Measurements from ENCODE around the gene PNLDC1. TPM values are rescaled to one million over a fixed set of nuclear protein-coding genes. Genes with fewer than 3 reads are reported as not detected.

PNLDC1 gene
- total and polyA plus RNA-seq, 2 of the 4 experiments (the other 2 are of a cell fraction): not detected

DNA sequence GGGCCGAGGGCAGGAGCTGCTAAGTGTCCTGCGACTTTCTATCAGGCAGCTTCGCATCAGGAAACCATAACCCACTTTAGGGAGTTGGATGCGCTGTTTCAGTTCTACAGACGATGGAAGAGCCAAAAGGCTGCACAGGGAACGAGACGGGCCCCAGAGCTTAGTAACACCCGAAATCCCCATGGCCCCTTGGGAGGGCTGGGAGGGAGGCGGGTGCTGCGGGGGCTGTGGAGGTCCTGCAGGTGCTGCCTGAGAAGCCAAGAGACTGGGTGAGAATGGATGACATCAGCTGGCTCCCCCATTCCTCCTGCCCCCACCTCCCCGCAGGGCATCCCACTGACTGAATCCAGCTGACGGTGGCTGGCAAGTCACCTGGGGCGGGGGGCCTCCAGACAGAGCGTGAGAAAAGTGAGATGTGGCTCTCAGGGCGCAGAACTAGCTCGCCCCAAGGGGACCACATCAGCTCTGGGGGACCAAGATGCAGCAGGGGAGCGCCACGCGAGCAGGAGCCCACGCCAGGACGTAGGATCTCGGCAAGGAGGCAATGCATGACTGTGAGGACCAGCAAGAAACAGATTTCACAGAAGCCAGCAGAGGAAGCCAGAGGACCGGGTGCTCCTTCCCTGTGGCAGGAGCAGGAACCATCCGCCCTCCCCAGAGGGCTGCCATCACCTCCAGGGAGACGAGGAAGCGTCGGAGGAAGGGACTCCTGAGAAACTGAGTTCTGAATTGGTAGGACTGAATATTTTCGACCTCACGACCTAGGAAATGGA lies 36.8 kb downstream of the PNLDC1 start (continued):
- TF ChIP-seq MAZ (IDR thresholded peaks at IDR 0.05; ENCODE audit: borderline replicate concordance, low read depth, low read length): no peak

DNA sequence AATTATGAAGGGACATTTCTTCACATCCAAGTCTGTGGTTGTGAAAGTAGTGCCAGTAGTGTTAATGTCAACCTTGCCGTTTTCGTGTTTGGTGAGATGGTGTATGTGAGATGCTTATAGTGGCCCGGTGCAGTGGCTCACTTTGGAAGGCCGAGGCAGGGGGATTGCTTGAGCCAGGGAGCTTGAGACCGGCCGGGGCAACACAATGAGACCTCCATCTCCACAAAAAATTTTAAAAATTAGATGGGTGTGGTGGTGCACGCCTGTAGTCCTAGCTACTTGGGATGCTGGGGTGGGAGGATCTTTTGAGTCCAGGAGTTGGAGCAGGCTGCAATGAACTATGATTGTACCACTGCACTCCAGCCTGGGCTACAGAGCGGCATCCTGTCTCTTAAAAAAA lies 37.4 kb downstream of the PNLDC1 start:
- H4K91ac ChIP-seq (ENCODE audit: insufficient read depth, low read depth, low read length): no peak overlapping the region
- no peak overlapping the region for H2AK5ac ChIP-seq (ENCODE audit: low read depth, low read length)
- CTCF ChIA-PET: interaction anchor here (1.3 kb wide), 1 partner anchor 8 kb away, joined by 3 read pairs; no protein-coding TSS in a partner anchor
- WGBS, 2 experiments (ENCODE audit: extremely low coverage in 2 of 2, insufficient read length in 1 of 2): no CpG with 5 or more reads among the region's 8 CpGs
- BruUV-seq (replicated peaks): no TSS peak
- H2AFZ ChIP-seq (replicated peaks; ENCODE audit: low read length, poor library complexity): no peak overlapping the region
- intact Hi-C loops (cut with micrococcal nuclease): no loop called here
- H3K4me1 ChIP-seq (ENCODE audit: control insufficient read depth, insufficient read depth, low read length): no peaks in the 10 kb centered on the region
- no peak overlapping the region for H2BK20ac ChIP-seq (ENCODE audit: low read depth, low read length)
- no peaks in the 10 kb centered on the region for H4K20me1 ChIP-seq (ENCODE audit: insufficient read depth, low read length)
- H3K27ac ChIP-seq (ENCODE audit: insufficient read depth, low read length): no peak overlapping the region
- no peak overlapping the region for H3K4me2 ChIP-seq (ENCODE audit: low read depth, low read length)
- H3K14ac ChIP-seq (replicated peaks; ENCODE audit: low read depth, low read length): no peak overlapping the region
- H2BK15ac ChIP-seq (ENCODE audit: low read depth, low read length): no peak overlapping the region
- H4K8ac ChIP-seq (ENCODE audit: low read depth in 2 of 2, low read length in 2 of 2): no peak overlapping the region
- no peak overlapping the region for H3K9ac ChIP-seq (ENCODE audit: low read depth, low read length)
- no peaks in the 10 kb centered on the region for H3K36me3 ChIP-seq (ENCODE audit: control insufficient read depth, insufficient read depth, low read length)
- H3K56ac ChIP-seq (ENCODE audit: extremely low read depth, insufficient read depth, low read length): no peak overlapping the region
- no peaks in the 10 kb centered on the region; the same call in 1 of the 2 replicates for H3K27me3 ChIP-seq (ENCODE audit: control insufficient read depth, insufficient read depth, low read length)
- H4K5ac ChIP-seq (ENCODE audit: low read depth, low read length): no peak overlapping the region
- H2AK9ac ChIP-seq (replicated peaks; ENCODE audit: low read depth, low read length, poor library complexity): no peak overlapping the region
- dilution Hi-C loops (cut with HindIII; ENCODE audit: low sequenced_read_pairs, unreplicated experiment): no loop called here
- POLR2A ChIA-PET (ENCODE audit: unreplicated experiment): no interaction called here
- H2BK120ac ChIP-seq (ENCODE audit: low read depth, low read length): no peak overlapping the region
- H3K23ac ChIP-seq (ENCODE audit: low read depth, low read length): no peak overlapping the region
- H3K9me3 ChIP-seq (ENCODE audit: control insufficient read depth, insufficient read depth, low read length): no peaks in the 10 kb centered on the region
- H3K4me3 ChIP-seq (ENCODE audit: insufficient read depth, low read depth, low read length): no peak overlapping the region
- H3K4ac ChIP-seq (ENCODE audit: low read depth, low read length): no peak overlapping the region
- H3K79me1 ChIP-seq (ENCODE audit: low read depth in 1 of 2, low read length in 2 of 2): no peaks in the 10 kb centered on the region
- 0 out of 2 replicates have a peak, but pooled peaks cover 4% of the 10 kb centered on the region for H3K9me1 ChIP-seq (ENCODE audit: insufficient read depth, low read length)
- in situ Hi-C loops (cut with MboI; ENCODE audit: low sequenced_read_pairs): no loop called here
- no peak for ATAC-seq (ENCODE audit: low read depth)
- no peak for DNase-seq
- no peak overlapping the region for H2BK5ac ChIP-seq (ENCODE audit: low read depth, low read length, poor library complexity, severe bottlenecking)
- H3K18ac ChIP-seq (ENCODE audit: low read depth, low read length): no peak overlapping the region
- TF ChIP-seq MXI1 (IDR thresholded peaks at IDR 0.05; ENCODE audit: borderline replicate concordance, low read depth, low read length): no peak
- TF ChIP-seq RCOR1 (IDR thresholded peaks at IDR 0.05; ENCODE audit: insufficient replicate concordance, low read length): no peak
- TF ChIP-seq, protein P1, sequence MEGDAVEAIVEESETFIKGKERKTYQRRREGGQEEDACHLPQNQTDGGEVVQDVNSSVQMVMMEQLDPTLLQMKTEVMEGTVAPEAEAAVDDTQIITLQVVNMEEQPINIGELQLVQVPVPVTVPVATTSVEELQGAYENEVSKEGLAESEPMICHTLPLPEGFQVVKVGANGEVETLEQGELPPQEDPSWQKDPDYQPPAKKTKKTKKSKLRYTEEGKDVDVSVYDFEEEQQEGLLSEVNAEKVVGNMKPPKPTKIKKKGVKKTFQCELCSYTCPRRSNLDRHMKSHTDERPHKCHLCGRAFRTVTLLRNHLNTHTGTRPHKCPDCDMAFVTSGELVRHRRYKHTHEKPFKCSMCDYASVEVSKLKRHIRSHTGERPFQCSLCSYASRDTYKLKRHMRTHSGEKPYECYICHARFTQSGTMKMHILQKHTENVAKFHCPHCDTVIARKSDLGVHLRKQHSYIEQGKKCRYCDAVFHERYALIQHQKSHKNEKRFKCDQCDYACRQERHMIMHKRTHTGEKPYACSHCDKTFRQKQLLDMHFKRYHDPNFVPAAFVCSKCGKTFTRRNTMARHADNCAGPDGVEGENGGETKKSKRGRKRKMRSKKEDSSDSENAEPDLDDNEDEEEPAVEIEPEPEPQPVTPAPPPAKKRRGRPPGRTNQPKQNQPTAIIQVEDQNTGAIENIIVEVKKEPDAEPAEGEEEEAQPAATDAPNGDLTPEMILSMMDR (conservative IDR thresholded peaks at IDR 0.05; ENCODE audit: low read depth, low read length): no peak
- TF ChIP-seq BHLHE40 (IDR thresholded peaks at IDR 0.05; ENCODE audit: low read depth, low read length): no peak
- no peak for TF ChIP-seq RAD21 (IDR thresholded peaks at IDR 0.05; ENCODE audit: low read length)
- TF ChIP-seq RFX5 (IDR thresholded peaks at IDR 0.05; ENCODE audit: low read depth, low read length): no peak
- no peak for TF ChIP-seq CHD1 (IDR thresholded peaks at IDR 0.05; ENCODE audit: low read depth, low read length)
- TF ChIP-seq CEBPB (IDR thresholded peaks at IDR 0.05; ENCODE audit: low read depth, low read length): no peak
- TF ChIP-seq NFE2L2 (IDR thresholded peaks at IDR 0.05; ENCODE audit: low read depth, low read length): no peak
- no peak for TF ChIP-seq MAFK (IDR thresholded peaks at IDR 0.05; ENCODE audit: low read depth, low read length)
- TF ChIP-seq, protein P2, sequence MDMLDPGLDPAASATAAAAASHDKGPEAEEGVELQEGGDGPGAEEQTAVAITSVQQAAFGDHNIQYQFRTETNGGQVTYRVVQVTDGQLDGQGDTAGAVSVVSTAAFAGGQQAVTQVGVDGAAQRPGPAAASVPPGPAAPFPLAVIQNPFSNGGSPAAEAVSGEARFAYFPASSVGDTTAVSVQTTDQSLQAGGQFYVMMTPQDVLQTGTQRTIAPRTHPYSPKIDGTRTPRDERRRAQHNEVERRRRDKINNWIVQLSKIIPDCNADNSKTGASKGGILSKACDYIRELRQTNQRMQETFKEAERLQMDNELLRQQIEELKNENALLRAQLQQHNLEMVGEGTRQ (IDR thresholded peaks at IDR 0.05; ENCODE audit: low read depth, low read length): no peak
- no peak for TF ChIP-seq MAZ (IDR thresholded peaks at IDR 0.05; ENCODE audit: borderline replicate concordance, low read depth, low read length)
- TF ChIP-seq SMC3 (IDR thresholded peaks at IDR 0.05; ENCODE audit: low read depth, low read length): no peak
- TF ChIP-seq POLR2A (IDR thresholded peaks at IDR 0.05; ENCODE audit: low read depth, low read length): no peak
